Measurements from ENCODE around the gene TMEM88. TPM values are rescaled to one million over a fixed set of nuclear protein-coding genes. Genes with fewer than 3 reads are reported as not detected.

TMEM88 gene
- total and polyA plus RNA-seq, 5 donors from 2014 or later, result 31.5 TPM; not detected in 4

GRCh38 chr17:7846765-7847661 is 7.9 kb upstream of the TMEM88 start:
- no peak overlapping the region for H3K27ac Mint-ChIP-seq
- H3K9me3 Mint-ChIP-seq, result peaks cover 0 to 2% (median 0%) of the 10 kb centered on the region in 7 donors
- Histone ChIP-seq H3K27ac (ENCODE audit: insufficient read depth, low read length, poor library complexity, severe bottlenecking) (no peak overlapping the region), H3K36me3 (ENCODE audit: control insufficient read depth, insufficient read depth, low read length) (peaks cover 13% of the 10 kb centered on the region), H3K4me3 (ENCODE audit: low read depth, low read length) (no peak overlapping the region), H3K4me1 (ENCODE audit: control insufficient read depth, insufficient read depth, low read length, poor library complexity, severe bottlenecking) (peaks cover 45% of the 10 kb centered on the region), H3K9me3 (ENCODE audit: control insufficient read depth in 2 of 2, low read length in 2 of 2) (no peaks in the 10 kb centered on the region), H3K27me3 (ENCODE audit: control insufficient read depth, insufficient read depth, low read length) (no peaks in the 10 kb centered on the region)
- ATAC-seq (ENCODE audit: low read depth in 2 of 2) (no peak), DNase-seq (no peak)
- peaks cover 24% of the 10 kb centered on the region for H3K27me3 Mint-ChIP-seq
- H3K4me3 Mint-ChIP-seq, result peak overlapping the region in 2 of 4 donors; percentile 66 to 83
- H3K36me3 Mint-ChIP-seq, result no peaks in the 10 kb centered on the region
- peaks cover 0 to 43% (median 15%) of the 10 kb centered on the region in 4 donors for H3K4me1 Mint-ChIP-seq

- DNase-seq (no peak), ATAC-seq (ENCODE audit: low read depth in 2 of 2) (no peak)
- H3K4me1 ChIP-seq (ENCODE audit: control insufficient read depth, insufficient read depth, low read length, poor library complexity, severe bottlenecking), result peaks cover 40% of the 10 kb centered on the region
These were observed 6.7 kb upstream of the TMEM88 start for GRCh38 chr17:7848131-7848579.

GRCh38 chr17:7848739-7849129 is 6.1 kb upstream of the TMEM88 start:
- Histone ChIP-seq H3K36me3 (ENCODE audit: control insufficient read depth, insufficient read depth, low read length) (peaks cover 22% of the 10 kb centered on the region), H3K4me1 (ENCODE audit: control insufficient read depth, insufficient read depth, low read length, poor library complexity, severe bottlenecking) (peaks cover 34% of the 10 kb centered on the region), H3K27me3 (ENCODE audit: control insufficient read depth, insufficient read depth, low read length) (no peaks in the 10 kb centered on the region), H3K27ac (ENCODE audit: insufficient read depth, low read length, poor library complexity, severe bottlenecking) (no peak overlapping the region), H3K4me3 (ENCODE audit: low read depth, low read length) (no peak overlapping the region), H3K9me3 (ENCODE audit: control insufficient read depth in 2 of 2, low read length in 2 of 2) (no peaks in the 10 kb centered on the region)
- Mint-ChIP-seq H3K27ac (no peak overlapping the region), H3K4me3 (no peak overlapping the region), H3K36me3 (no peaks in the 10 kb centered on the region), H3K27me3 (peaks cover 6% of the 10 kb centered on the region), H3K4me1 (peaks cover 0 to 37% (median 9%) of the 10 kb centered on the region in 4 donors), H3K9me3 (no peaks in the 10 kb centered on the region)
- ATAC-seq (ENCODE audit: low read depth in 2 of 2) (no peak), DNase-seq (no peak)

More at GRCh38 chr17:7848131-7848579, 6.7 kb upstream of the TMEM88 start:
- Histone ChIP-seq H3K27ac (ENCODE audit: insufficient read depth, low read length, poor library complexity, severe bottlenecking) (no peak overlapping the region), H3K9me3 (ENCODE audit: control insufficient read depth in 2 of 2, low read length in 2 of 2) (no peaks in the 10 kb centered on the region), H3K4me3 (ENCODE audit: low read depth, low read length) (no peak overlapping the region), H3K36me3 (ENCODE audit: control insufficient read depth, insufficient read depth, low read length) (peaks cover 21% of the 10 kb centered on the region), H3K27me3 (ENCODE audit: control insufficient read depth, insufficient read depth, low read length) (no peaks in the 10 kb centered on the region)
- H3K9me3 Mint-ChIP-seq, result no peaks in the 10 kb centered on the region
- peaks cover 0 to 40% (median 11%) of the 10 kb centered on the region in 4 donors for H3K4me1 Mint-ChIP-seq
- H3K27ac Mint-ChIP-seq, result no peak overlapping the region
- H3K4me3 Mint-ChIP-seq, result no peak overlapping the region
- H3K36me3 Mint-ChIP-seq, result no peaks in the 10 kb centered on the region
- H3K27me3 Mint-ChIP-seq, result peaks cover 12% of the 10 kb centered on the region

- peaks cover 1% of the 10 kb centered on the region for H3K27me3 Mint-ChIP-seq
- Histone ChIP-seq H3K4me3 (ENCODE audit: low read depth, low read length) (no peak overlapping the region), H3K27me3 (ENCODE audit: control insufficient read depth, insufficient read depth, low read length) (no peaks in the 10 kb centered on the region), H3K27ac (ENCODE audit: insufficient read depth, low read length, poor library complexity, severe bottlenecking) (no peak overlapping the region), H3K36me3 (ENCODE audit: control insufficient read depth, insufficient read depth, low read length) (peaks cover 22% of the 10 kb centered on the region), H3K9me3 (ENCODE audit: control insufficient read depth in 2 of 2, low read length in 2 of 2) (no peaks in the 10 kb centered on the region), H3K4me1 (ENCODE audit: control insufficient read depth, insufficient read depth, low read length, poor library complexity, severe bottlenecking) (peaks cover 32% of the 10 kb centered on the region)
- DNase-seq (no peak), ATAC-seq (ENCODE audit: low read depth in 2 of 2) (no peak)
- H3K4me1 Mint-ChIP-seq, result peaks cover 0 to 35% (median 9%) of the 10 kb centered on the region in 4 donors
- H3K4me3 Mint-ChIP-seq, result peak overlapping the region in 1 of 4 donors; percentile 21
- H3K36me3 Mint-ChIP-seq, result no peaks in the 10 kb centered on the region
- no peak overlapping the region for H3K27ac Mint-ChIP-seq
- no peaks in the 10 kb centered on the region for H3K9me3 Mint-ChIP-seq
These were observed 5.6 kb upstream of the TMEM88 start for GRCh38 chr17:7849130-7849750.

- peaks cover 22% of the 10 kb centered on the region for H3K36me3 ChIP-seq (ENCODE audit: control insufficient read depth, insufficient read depth, low read length)
- Mint-ChIP-seq H3K4me3 (peak overlapping the region in 1 of 4 donors; percentile 21), H3K4me1 (peaks cover 0 to 32% (median 9%) of the 10 kb centered on the region in 4 donors), H3K36me3 (no peaks in the 10 kb centered on the region), H3K27ac (no peak overlapping the region), H3K9me3 (no peaks in the 10 kb centered on the region), H3K27me3 (no peaks in the 10 kb centered on the region)
- no peaks in the 10 kb centered on the region for H3K27me3 ChIP-seq (ENCODE audit: control insufficient read depth, insufficient read depth, low read length)
- ATAC-seq (ENCODE audit: low read depth in 2 of 2) (no peak), DNase-seq (no peak)
- H3K4me1 ChIP-seq (ENCODE audit: control insufficient read depth, insufficient read depth, low read length, poor library complexity, severe bottlenecking), result peaks cover 25% of the 10 kb centered on the region
- H3K4me3 ChIP-seq (ENCODE audit: low read depth, low read length), result no peak overlapping the region
- H3K9me3 ChIP-seq (ENCODE audit: control insufficient read depth in 2 of 2, low read length in 2 of 2), result no peaks in the 10 kb centered on the region
- peak overlapping the region; percentile 78 for H3K27ac ChIP-seq (ENCODE audit: insufficient read depth, low read length, poor library complexity, severe bottlenecking)
These were observed 4.9 kb upstream of the TMEM88 start for GRCh38 chr17:7849751-7850504.

- peaks cover 21% of the 10 kb centered on the region for H3K4me1 ChIP-seq (ENCODE audit: control insufficient read depth, insufficient read depth, low read length, poor library complexity, severe bottlenecking)
- Mint-ChIP-seq H3K9me3 (no peaks in the 10 kb centered on the region), H3K27me3 (no peaks in the 10 kb centered on the region), H3K4me1 (peaks cover 0 to 27% (median 10%) of the 10 kb centered on the region in 4 donors), H3K27ac (peak overlapping the region; percentile 74 to 90 (median 79)), H3K4me3 (peak overlapping the region; percentile 61 to 85 (median 78)), H3K36me3 (no peaks in the 10 kb centered on the region)
- H3K4me3 ChIP-seq (ENCODE audit: low read depth, low read length), result no peak overlapping the region
- ATAC-seq (ENCODE audit: low read depth in 2 of 2), result no peak
- no peaks in the 10 kb centered on the region for H3K27me3 ChIP-seq (ENCODE audit: control insufficient read depth, insufficient read depth, low read length)
- no peaks in the 10 kb centered on the region for H3K9me3 ChIP-seq (ENCODE audit: control insufficient read depth in 2 of 2, low read length in 2 of 2)
- H3K27ac ChIP-seq (ENCODE audit: insufficient read depth, low read length, poor library complexity, severe bottlenecking), result peak overlapping the region; percentile 78
- DNase-seq, result no peak
- peaks cover 22% of the 10 kb centered on the region for H3K36me3 ChIP-seq (ENCODE audit: control insufficient read depth, insufficient read depth, low read length)
These were observed 4.0 kb upstream of the TMEM88 start for GRCh38 chr17:7850701-7851437.

Measured in CD4-positive, CD25-positive, alpha-beta regulatory T cell (primary cell).